Measurements from ENCODE around the gene ANXA4.

ANXA4 gene

GRCh38 chr2:69863298-69863697, 121.4 kb downstream of the ANXA4 start:
- FAIRE-seq, result no peak
